Measurements from ENCODE around the gene ZNF611. TPM values are rescaled to one million over a fixed set of nuclear protein-coding genes. Genes with fewer than 3 reads are reported as not detected.

The ZNF611 gene
- total and polyA plus RNA-seq, 4 donors, result 16.5 to 31.5 (median 18.4) TPM

- no peaks in the 10 kb centered on the region for H3K27me3 ChIP-seq (ENCODE audit: control insufficient read depth, insufficient read depth, low read length)
- DNase-seq (ENCODE audit: low read depth in 4 of 6, low spot score in 6 of 6), result no peak
- no peak overlapping the region for H3K27ac ChIP-seq (ENCODE audit: low read depth, low read length)
- H3K9me3 ChIP-seq (ENCODE audit: control insufficient read depth, insufficient read depth, low read length), result no peaks in the 10 kb centered on the region
- no peak overlapping the region for H3K4me3 ChIP-seq (ENCODE audit: low read depth, low read length)
- H3K4me1 ChIP-seq (ENCODE audit: control insufficient read depth, insufficient read depth, low read length), result no peaks in the 10 kb centered on the region
- H3K36me3 ChIP-seq (ENCODE audit: control insufficient read depth, insufficient read depth, low read length), result no peaks in the 10 kb centered on the region
- WGBS (ENCODE audit: insufficient coverage), result 81% methylated on average over 4 of the region's 6 CpGs
Observed at GRCh38 chr19:52667972-52668371, 66.9 kb downstream of the ZNF611 start.

- no peak for DNase-seq (ENCODE audit: low read depth in 4 of 6, low spot score in 6 of 6)
- no peaks in the 10 kb centered on the region for H3K9me3 ChIP-seq (ENCODE audit: control insufficient read depth, insufficient read depth, low read length)
- H3K36me3 ChIP-seq (ENCODE audit: control insufficient read depth, insufficient read depth, low read length), result no peaks in the 10 kb centered on the region
- H3K27me3 ChIP-seq (ENCODE audit: control insufficient read depth, insufficient read depth, low read length), result no peaks in the 10 kb centered on the region
- H3K4me1 ChIP-seq (ENCODE audit: control insufficient read depth, insufficient read depth, low read length), result no peaks in the 10 kb centered on the region
- no peak overlapping the region for H3K4me3 ChIP-seq (ENCODE audit: low read depth, low read length)
- no peak overlapping the region for H3K27ac ChIP-seq (ENCODE audit: low read depth, low read length)
Observed at GRCh38 chr19:52666506-52666905, 68.3 kb downstream of the ZNF611 start.

GRCh38 chr19:52665529-52665928 is 69.3 kb downstream of the ZNF611 start:
- H3K4me3 ChIP-seq (ENCODE audit: low read depth, low read length), result no peak overlapping the region
- H3K9me3 ChIP-seq (ENCODE audit: control insufficient read depth, insufficient read depth, low read length), result no peaks in the 10 kb centered on the region
- no peak overlapping the region for H3K27ac ChIP-seq (ENCODE audit: low read depth, low read length)
- no peaks in the 10 kb centered on the region for H3K4me1 ChIP-seq (ENCODE audit: control insufficient read depth, insufficient read depth, low read length)
- H3K36me3 ChIP-seq (ENCODE audit: control insufficient read depth, insufficient read depth, low read length), result no peaks in the 10 kb centered on the region
- H3K27me3 ChIP-seq (ENCODE audit: control insufficient read depth, insufficient read depth, low read length), result no peaks in the 10 kb centered on the region
- 97% methylated on average over 6 of the region's 6 CpGs for WGBS (ENCODE audit: insufficient coverage)
- no peak for DNase-seq (ENCODE audit: low read depth in 4 of 6, low spot score in 6 of 6)

- no peaks in the 10 kb centered on the region for H3K4me1 ChIP-seq (ENCODE audit: control insufficient read depth, insufficient read depth, low read length)
- WGBS (ENCODE audit: insufficient coverage), result no CpG with 5 or more reads among the region's 4 CpGs
- H3K27ac ChIP-seq (ENCODE audit: low read depth, low read length), result no peak overlapping the region
- no peak for DNase-seq (ENCODE audit: low read depth in 4 of 6, low spot score in 6 of 6)
- no peak overlapping the region for H3K4me3 ChIP-seq (ENCODE audit: low read depth, low read length)
- no peaks in the 10 kb centered on the region for H3K27me3 ChIP-seq (ENCODE audit: control insufficient read depth, insufficient read depth, low read length)
- no peaks in the 10 kb centered on the region for H3K9me3 ChIP-seq (ENCODE audit: control insufficient read depth, insufficient read depth, low read length)
- peaks cover under 1% of the 10 kb centered on the region for H3K36me3 ChIP-seq (ENCODE audit: control insufficient read depth, insufficient read depth, low read length)
Observed at GRCh38 chr19:52665027-52665426, 69.8 kb downstream of the ZNF611 start.

- Histone ChIP-seq H3K27me3 (ENCODE audit: control insufficient read depth, insufficient read depth, low read length) (no peaks in the 10 kb centered on the region), H3K27ac (ENCODE audit: low read depth, low read length) (no peak overlapping the region), H3K4me1 (ENCODE audit: control insufficient read depth, insufficient read depth, low read length) (no peaks in the 10 kb centered on the region), H3K9me3 (ENCODE audit: control insufficient read depth, insufficient read depth, low read length) (no peaks in the 10 kb centered on the region), H3K36me3 (ENCODE audit: control insufficient read depth, insufficient read depth, low read length) (peaks cover 3% of the 10 kb centered on the region), H3K4me3 (ENCODE audit: low read depth, low read length) (no peak overlapping the region)
- DNase-seq (ENCODE audit: low read depth in 4 of 6, low spot score in 6 of 6), result no peak
- 44% methylated on average over 3 of the region's 5 CpGs for WGBS (ENCODE audit: insufficient coverage)
Observed at GRCh38 chr19:52664461-52664860, 70.4 kb downstream of the ZNF611 start.

- no peaks in the 10 kb centered on the region for H3K4me1 ChIP-seq (ENCODE audit: control insufficient read depth, insufficient read depth, low read length)
- H3K4me3 ChIP-seq (ENCODE audit: low read depth, low read length), result no peak overlapping the region
- no peak overlapping the region for H3K27ac ChIP-seq (ENCODE audit: low read depth, low read length)
- WGBS (ENCODE audit: insufficient coverage), result 94% methylated on average over 3 of the region's 3 CpGs
- no peaks in the 10 kb centered on the region for H3K27me3 ChIP-seq (ENCODE audit: control insufficient read depth, insufficient read depth, low read length)
- H3K9me3 ChIP-seq (ENCODE audit: control insufficient read depth, insufficient read depth, low read length), result no peaks in the 10 kb centered on the region
- no peak for DNase-seq (ENCODE audit: low read depth in 4 of 6, low spot score in 6 of 6)
- peaks cover 7% of the 10 kb centered on the region for H3K36me3 ChIP-seq (ENCODE audit: control insufficient read depth, insufficient read depth, low read length)
Observed at GRCh38 chr19:52662631-52663030, 72.2 kb downstream of the ZNF611 start.

GRCh38 chr19:52660981-52661380 is 73.9 kb downstream of the ZNF611 start:
- no peaks in the 10 kb centered on the region for H3K27me3 ChIP-seq (ENCODE audit: control insufficient read depth, insufficient read depth, low read length)
- no peak overlapping the region for H3K27ac ChIP-seq (ENCODE audit: low read depth, low read length)
- H3K4me3 ChIP-seq (ENCODE audit: low read depth, low read length), result no peak overlapping the region
- H3K9me3 ChIP-seq (ENCODE audit: control insufficient read depth, insufficient read depth, low read length), result no peaks in the 10 kb centered on the region
- no peaks in the 10 kb centered on the region for H3K4me1 ChIP-seq (ENCODE audit: control insufficient read depth, insufficient read depth, low read length)
- H3K36me3 ChIP-seq (ENCODE audit: control insufficient read depth, insufficient read depth, low read length), result peaks cover 7% of the 10 kb centered on the region
- no peak for DNase-seq (ENCODE audit: low read depth in 4 of 6, low spot score in 6 of 6)
- 100% methylated on average over 2 of the region's 3 CpGs for WGBS (ENCODE audit: insufficient coverage)

GRCh38 chr19:52659013-52659412 is 75.8 kb downstream of the ZNF611 start:
- WGBS (ENCODE audit: insufficient coverage), result 83% methylated on average over 12 of the region's 14 CpGs

GRCh38 chr19:52658595-52658994 is 76.2 kb downstream of the ZNF611 start:
- no peak overlapping the region for H3K4me3 ChIP-seq (ENCODE audit: low read depth, low read length)
- no peak overlapping the region for H3K27ac ChIP-seq (ENCODE audit: low read depth, low read length)
- WGBS (ENCODE audit: insufficient coverage), result 76% methylated on average over 2 of the region's 5 CpGs
- no peaks in the 10 kb centered on the region for H3K27me3 ChIP-seq (ENCODE audit: control insufficient read depth, insufficient read depth, low read length)
- no peaks in the 10 kb centered on the region for H3K4me1 ChIP-seq (ENCODE audit: control insufficient read depth, insufficient read depth, low read length)
- no peak for DNase-seq (ENCODE audit: low read depth in 4 of 6, low spot score in 6 of 6)
- no peaks in the 10 kb centered on the region for H3K9me3 ChIP-seq (ENCODE audit: control insufficient read depth, insufficient read depth, low read length)
- H3K36me3 ChIP-seq (ENCODE audit: control insufficient read depth, insufficient read depth, low read length), result peaks cover 11% of the 10 kb centered on the region

More at GRCh38 chr19:52659013-52659412, 75.8 kb downstream of the ZNF611 start:
- no peak for DNase-seq (ENCODE audit: low read depth in 4 of 6, low spot score in 6 of 6)
- Histone ChIP-seq H3K27me3 (ENCODE audit: control insufficient read depth, insufficient read depth, low read length) (no peaks in the 10 kb centered on the region), H3K27ac (ENCODE audit: low read depth, low read length) (no peak overlapping the region), H3K9me3 (ENCODE audit: control insufficient read depth, insufficient read depth, low read length) (no peaks in the 10 kb centered on the region), H3K4me3 (ENCODE audit: low read depth, low read length) (no peak overlapping the region), H3K4me1 (ENCODE audit: control insufficient read depth, insufficient read depth, low read length) (no peaks in the 10 kb centered on the region), H3K36me3 (ENCODE audit: control insufficient read depth, insufficient read depth, low read length) (peaks cover 11% of the 10 kb centered on the region)

- peaks cover 8% of the 10 kb centered on the region for H3K36me3 ChIP-seq (ENCODE audit: control insufficient read depth, insufficient read depth, low read length)
- H3K9me3 ChIP-seq (ENCODE audit: control insufficient read depth, insufficient read depth, low read length), result no peaks in the 10 kb centered on the region
- no peak for DNase-seq (ENCODE audit: low read depth in 4 of 6, low spot score in 6 of 6)
- H3K4me3 ChIP-seq (ENCODE audit: low read depth, low read length), result no peak overlapping the region
- no peaks in the 10 kb centered on the region for H3K4me1 ChIP-seq (ENCODE audit: control insufficient read depth, insufficient read depth, low read length)
- no peak overlapping the region for H3K27ac ChIP-seq (ENCODE audit: low read depth, low read length)
- 100% methylated on average over 1 of the region's 4 CpGs for WGBS (ENCODE audit: insufficient coverage)
- H3K27me3 ChIP-seq (ENCODE audit: control insufficient read depth, insufficient read depth, low read length), result no peaks in the 10 kb centered on the region
Observed at GRCh38 chr19:52653161-52653560, 81.7 kb downstream of the ZNF611 start.

Data from spinal cord (tissue), 10 donors.